BLaER1 treated with 17β-estradiol and CSF1 and Interleukin-3, amounts not matched to agents 10 nM and 100 nM (cell line): ENCODE measurements around the gene GRM7.

ENCODE experiments used
- H3K27ac ChIP-seq, 11 experiments: shearing (Covaris generic); formaldehyde crosslinking; 2 replicates each; pipeline ENCODE4 v1.8.1; 2022
- H3K27me3 ChIP-seq, 11 experiments: shearing (Covaris generic); formaldehyde crosslinking; 2 replicates each; pipeline ENCODE4 v1.8.1; 2022
- H3K36me3 ChIP-seq, 11 experiments: shearing (Covaris generic); formaldehyde crosslinking; 2 replicates each; pipeline ENCODE4 v1.8.1; 2022
- H3K4me1 ChIP-seq, 10 experiments: shearing (Covaris generic); formaldehyde crosslinking; 2 replicates each; pipeline ENCODE4 v1.8.1; 2022
- H3K4me2 ChIP-seq, 11 experiments: shearing (Covaris generic); formaldehyde crosslinking; 2 replicates each; pipeline ENCODE4 v1.8.1; 2022
- H3K4me3 ChIP-seq, 10 experiments: shearing (Covaris generic); formaldehyde crosslinking; 2 replicates each; pipeline ENCODE4 v1.8.1; 2022
- H3K9ac ChIP-seq, 11 experiments: shearing (Covaris generic); formaldehyde crosslinking; 2 replicates each; pipeline ENCODE4 v1.8.1; 2022
- H3K9me3 ChIP-seq, 11 experiments: shearing (Covaris generic); formaldehyde crosslinking; replicated peaks in 1 of 11; 2 replicates each; pipeline ENCODE4 v1.8.1; 2022
- H4K20me1 ChIP-seq, 11 experiments: shearing (Covaris generic); formaldehyde crosslinking; 2 replicates each; pipeline ENCODE4 v1.8.1; 2022
- Cebpa-rat ChIP-seq, 11 experiments: shearing (Covaris generic); IDR thresholded peaks; 2 replicates each; pipeline ENCODE4 v1.8.1; 2022

The GRM7 gene

GRCh38 chr3:7585052-7585451 is 724.1 kb downstream of the GRM7 start:
- Histone ChIP-seq H3K4me3 (no peak overlapping the region), H3K27ac (no peak overlapping the region), H4K20me1 (no peaks in the 10 kb centered on the region), H3K4me2 (no peak overlapping the region), H3K4me1 (no peaks in the 10 kb centered on the region), H3K9me3 (0 out of 22 replicates have a peak, but pooled peaks cover 0 to 8% (median 0%) of the 10 kb centered on the region in 11 experiments), H3K27me3 (no peaks in the 10 kb centered on the region), H3K9ac (no peak overlapping the region), H3K36me3 (no peaks in the 10 kb centered on the region)
- TF ChIP-seq Cebpa-rat (IDR thresholded peaks at IDR 0.05) = no peak

DNA sequence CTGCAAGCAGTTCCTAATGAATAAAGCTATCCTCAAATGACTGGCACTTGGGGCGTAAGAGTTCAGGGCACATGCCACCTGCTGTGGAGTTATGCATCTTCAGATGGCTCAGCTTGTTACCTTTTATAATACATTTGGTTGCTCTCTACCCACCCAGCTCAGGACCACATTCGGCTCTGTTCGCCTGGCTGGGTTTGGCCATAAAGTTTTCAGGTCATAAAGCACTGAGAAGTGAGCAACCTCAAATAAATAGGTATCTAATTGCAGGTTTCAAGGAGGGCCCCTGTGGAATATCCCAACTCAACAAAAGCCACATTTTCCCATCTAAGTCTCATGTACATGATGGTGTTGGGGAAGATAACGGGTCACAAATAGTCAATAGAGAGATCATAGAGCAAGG is 727.3 kb downstream of the GRM7 start:
- no peak overlapping the region for H3K4me2 ChIP-seq
- no peaks in the 10 kb centered on the region for H3K27me3 ChIP-seq
- H3K4me3 ChIP-seq = no peak overlapping the region
- H3K4me1 ChIP-seq = no peaks in the 10 kb centered on the region
- H3K9me3 ChIP-seq = no peaks in the 10 kb centered on the region
- H3K27ac ChIP-seq = no peak overlapping the region
- no peaks in the 10 kb centered on the region for H3K36me3 ChIP-seq
- no peak overlapping the region for H3K9ac ChIP-seq
- no peaks in the 10 kb centered on the region for H4K20me1 ChIP-seq
- TF ChIP-seq Cebpa-rat (IDR thresholded peaks at IDR 0.05) = no peak

DNA sequence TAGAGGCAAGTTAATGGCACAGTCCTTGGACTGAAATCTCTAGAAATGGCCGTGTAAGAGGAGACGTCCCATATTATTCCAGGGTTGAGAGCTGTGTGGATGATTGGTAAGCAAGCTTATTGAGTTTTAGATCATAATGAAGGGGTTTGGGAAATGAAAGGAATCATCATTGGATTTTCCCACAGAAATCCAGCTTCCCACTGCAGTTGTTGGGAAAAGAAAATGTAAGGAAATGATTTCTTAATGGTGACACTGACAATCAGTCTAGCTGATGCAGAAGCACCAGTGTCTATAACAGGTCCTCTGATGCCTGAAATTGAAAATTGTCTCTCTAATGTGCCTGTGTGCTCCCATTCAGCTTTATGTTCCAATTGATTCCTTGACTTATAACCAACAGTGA is 728.6 kb downstream of the GRM7 start:
- no peak for TF ChIP-seq Cebpa-rat (IDR thresholded peaks at IDR 0.05)
- H4K20me1 ChIP-seq = no peaks in the 10 kb centered on the region
- no peaks in the 10 kb centered on the region for H3K36me3 ChIP-seq
- H3K4me3 ChIP-seq = no peak overlapping the region
- H3K27ac ChIP-seq = no peak overlapping the region
- H3K4me1 ChIP-seq = no peaks in the 10 kb centered on the region
- no peaks in the 10 kb centered on the region for H3K9me3 ChIP-seq
- H3K9ac ChIP-seq = no peak overlapping the region
- no peaks in the 10 kb centered on the region for H3K27me3 ChIP-seq
- H3K4me2 ChIP-seq = no peak overlapping the region

GRCh38 chr3:7602297-7602696 is 741.4 kb downstream of the GRM7 start:
- Histone ChIP-seq H3K9ac (no peak overlapping the region), H3K4me1 (peaks cover 0 to under 1% (median 0%) of the 10 kb centered on the region in 10 experiments; a peak in 1 of 20 replicates), H3K4me2 (no peak overlapping the region), H3K9me3 (no peaks in the 10 kb centered on the region), H3K36me3 (no peaks in the 10 kb centered on the region), H4K20me1 (no peaks in the 10 kb centered on the region), H3K27me3 (no peaks in the 10 kb centered on the region), H3K27ac (no peak overlapping the region), H3K4me3 (no peak overlapping the region)
- TF ChIP-seq Cebpa-rat (IDR thresholded peaks at IDR 0.05) = no peak

DNA sequence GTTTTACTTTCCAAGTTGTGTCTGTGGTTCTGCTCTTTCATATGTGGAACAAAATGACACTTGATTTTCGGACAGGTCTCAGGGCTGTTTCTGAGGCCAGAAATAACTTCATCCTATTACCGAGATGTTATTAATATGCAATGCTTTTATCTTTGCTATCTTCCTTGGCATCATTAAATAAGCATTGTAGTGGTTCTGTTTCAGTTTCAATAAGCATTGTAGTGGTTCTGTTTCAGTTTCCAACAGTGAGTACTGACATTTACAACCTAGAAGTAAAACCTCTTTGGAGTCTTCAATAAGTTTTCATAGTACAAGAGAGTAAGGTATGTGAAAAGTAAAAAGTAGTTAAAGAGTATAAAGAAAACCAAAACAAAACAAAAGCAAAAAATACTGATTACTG is 746.2 kb downstream of the GRM7 start:
- Histone ChIP-seq H3K4me2 (no peak overlapping the region), H3K27ac (no peak overlapping the region), H3K36me3 (no peaks in the 10 kb centered on the region), H3K9ac (no peak overlapping the region), H3K4me3 (no peak overlapping the region), H4K20me1 (no peaks in the 10 kb centered on the region), H3K27me3 (no peaks in the 10 kb centered on the region), H3K4me1 (peaks cover 0 to 11% (median 0%) of the 10 kb centered on the region in 10 experiments; a peak in 6 of 20 replicates), H3K9me3 (no peaks in the 10 kb centered on the region)
- TF ChIP-seq Cebpa-rat (IDR thresholded peaks at IDR 0.05) = no peak

DNA sequence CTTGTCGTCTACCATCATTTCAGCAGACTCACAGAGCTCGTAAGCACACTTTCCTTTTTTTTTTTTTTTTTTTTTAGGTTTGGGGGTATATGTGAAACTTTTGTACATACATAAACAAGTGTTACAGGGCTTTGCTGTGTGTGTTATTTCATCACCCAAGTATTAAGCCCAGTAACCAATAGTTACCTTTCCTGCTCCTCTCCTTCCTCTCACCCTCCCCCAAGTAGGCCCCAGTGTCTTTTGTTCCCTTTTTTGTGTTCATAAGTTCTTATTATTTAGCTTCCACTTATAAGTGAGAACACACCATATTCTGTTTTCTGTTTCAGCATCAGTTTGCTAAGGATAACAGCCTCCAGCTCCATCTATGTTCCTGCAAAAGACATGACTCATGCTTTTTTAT is 746.8 kb downstream of the GRM7 start:
- Histone ChIP-seq H4K20me1 (no peaks in the 10 kb centered on the region), H3K4me2 (0 out of 22 replicates have a peak overlapping the region, but pooled peaks of 1 of the 11 experiments have one; percentile 2), H3K27ac (no peak overlapping the region), H3K4me1 (peaks cover 0 to 11% (median 0%) of the 10 kb centered on the region in 10 experiments; a peak in 6 of 20 replicates), H3K9ac (no peak overlapping the region), H3K4me3 (no peak overlapping the region), H3K27me3 (no peaks in the 10 kb centered on the region), H3K36me3 (no peaks in the 10 kb centered on the region), H3K9me3 (no peaks in the 10 kb centered on the region)
- no peak for TF ChIP-seq Cebpa-rat (IDR thresholded peaks at IDR 0.05)

GRCh38 chr3:7610634-7611033 is 749.7 kb downstream of the GRM7 start:
- Histone ChIP-seq H4K20me1 (no peaks in the 10 kb centered on the region), H3K36me3 (no peaks in the 10 kb centered on the region), H3K4me2 (peak overlapping the region in 1 of 11 experiments; percentile 16; a peak in 2 of 22 replicates), H3K4me3 (no peak overlapping the region), H3K9me3 (no peaks in the 10 kb centered on the region), H3K4me1 (peaks cover 0 to 11% (median 0%) of the 10 kb centered on the region in 10 experiments; a peak in 6 of 20 replicates), H3K9ac (no peak overlapping the region), H3K27ac (no peak overlapping the region), H3K27me3 (no peaks in the 10 kb centered on the region)
- no peak for TF ChIP-seq Cebpa-rat (IDR thresholded peaks at IDR 0.05)

DNA sequence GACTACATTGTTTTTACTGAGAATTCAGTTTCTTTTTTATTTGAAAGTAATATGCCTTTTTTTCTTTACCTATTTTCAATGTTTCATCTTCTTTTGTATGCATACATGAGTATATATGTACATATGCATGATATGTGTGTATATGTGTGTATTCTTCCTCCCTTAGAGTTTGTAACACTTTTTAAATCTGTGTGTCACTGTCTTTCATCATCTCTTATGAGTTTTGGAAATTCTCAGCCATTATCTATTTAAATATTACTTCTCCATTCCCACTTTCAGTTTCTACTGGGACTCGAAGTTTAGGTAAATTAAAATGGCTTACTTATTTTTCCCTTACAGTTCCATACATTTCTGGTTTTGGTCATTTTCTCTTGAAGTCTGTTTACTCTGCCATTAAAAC is 754.1 kb downstream of the GRM7 start:
- Histone ChIP-seq H3K4me2 (0 out of 22 replicates have a peak overlapping the region, but pooled peaks of 2 of the 11 experiments have one; percentile 5 to 11), H3K9ac (no peak overlapping the region)
- no peak for TF ChIP-seq Cebpa-rat (IDR thresholded peaks at IDR 0.05)

DNA sequence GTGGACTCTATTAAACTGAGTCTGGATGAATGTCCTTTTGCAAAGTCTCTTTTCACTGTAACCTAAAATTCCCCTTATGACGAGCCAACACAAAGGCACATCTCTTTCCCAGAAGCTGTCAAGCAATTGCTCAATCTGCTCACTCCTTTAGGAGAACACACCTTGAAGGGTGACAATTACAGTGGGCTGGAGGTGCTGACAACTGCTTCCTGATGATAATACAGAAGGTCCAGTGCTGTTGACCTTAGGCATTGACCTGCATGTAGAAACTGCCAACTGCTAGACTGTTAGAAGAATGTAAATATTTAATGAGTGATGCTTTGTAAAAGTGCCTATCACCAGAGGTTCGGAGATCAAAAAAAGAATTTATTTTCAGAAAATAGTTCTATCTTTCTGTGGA is 757.7 kb downstream of the GRM7 start:
- Histone ChIP-seq H3K36me3 (no peaks in the 10 kb centered on the region), H3K4me3 (no peak overlapping the region), H3K27ac (no peak overlapping the region), H3K4me1 (no peaks in the 10 kb centered on the region), H4K20me1 (no peaks in the 10 kb centered on the region), H3K9me3 (no peaks in the 10 kb centered on the region), H3K27me3 (no peaks in the 10 kb centered on the region), H3K9ac (no peak overlapping the region), H3K4me2 (no peak overlapping the region)
- TF ChIP-seq Cebpa-rat (IDR thresholded peaks at IDR 0.05) = no peak

More for the DNA sequence above, 754.1 kb downstream of the GRM7 start:
- Histone ChIP-seq H3K4me3 (no peak overlapping the region), H3K27me3 (no peaks in the 10 kb centered on the region), H3K4me1 (peaks cover 0 to 5% (median 0%) of the 10 kb centered on the region in 10 experiments; a peak in 2 of 20 replicates), H3K36me3 (no peaks in the 10 kb centered on the region), H4K20me1 (no peaks in the 10 kb centered on the region), H3K27ac (no peak overlapping the region), H3K9me3 (no peaks in the 10 kb centered on the region)

GRCh38 chr3:7620401-7620800 is 759.5 kb downstream of the GRM7 start:
- H3K27ac ChIP-seq = no peak overlapping the region
- TF ChIP-seq Cebpa-rat (IDR thresholded peaks at IDR 0.05) = no peak
- H3K27me3 ChIP-seq = no peaks in the 10 kb centered on the region
- H3K36me3 ChIP-seq = no peaks in the 10 kb centered on the region
- H3K4me3 ChIP-seq = no peak overlapping the region
- no peaks in the 10 kb centered on the region for H3K9me3 ChIP-seq
- no peak overlapping the region for H3K9ac ChIP-seq
- H4K20me1 ChIP-seq = no peaks in the 10 kb centered on the region
- no peak overlapping the region for H3K4me2 ChIP-seq
- no peaks in the 10 kb centered on the region for H3K4me1 ChIP-seq
